ENCODE measurements around the gene STPG4.

The STPG4 gene

DNA sequence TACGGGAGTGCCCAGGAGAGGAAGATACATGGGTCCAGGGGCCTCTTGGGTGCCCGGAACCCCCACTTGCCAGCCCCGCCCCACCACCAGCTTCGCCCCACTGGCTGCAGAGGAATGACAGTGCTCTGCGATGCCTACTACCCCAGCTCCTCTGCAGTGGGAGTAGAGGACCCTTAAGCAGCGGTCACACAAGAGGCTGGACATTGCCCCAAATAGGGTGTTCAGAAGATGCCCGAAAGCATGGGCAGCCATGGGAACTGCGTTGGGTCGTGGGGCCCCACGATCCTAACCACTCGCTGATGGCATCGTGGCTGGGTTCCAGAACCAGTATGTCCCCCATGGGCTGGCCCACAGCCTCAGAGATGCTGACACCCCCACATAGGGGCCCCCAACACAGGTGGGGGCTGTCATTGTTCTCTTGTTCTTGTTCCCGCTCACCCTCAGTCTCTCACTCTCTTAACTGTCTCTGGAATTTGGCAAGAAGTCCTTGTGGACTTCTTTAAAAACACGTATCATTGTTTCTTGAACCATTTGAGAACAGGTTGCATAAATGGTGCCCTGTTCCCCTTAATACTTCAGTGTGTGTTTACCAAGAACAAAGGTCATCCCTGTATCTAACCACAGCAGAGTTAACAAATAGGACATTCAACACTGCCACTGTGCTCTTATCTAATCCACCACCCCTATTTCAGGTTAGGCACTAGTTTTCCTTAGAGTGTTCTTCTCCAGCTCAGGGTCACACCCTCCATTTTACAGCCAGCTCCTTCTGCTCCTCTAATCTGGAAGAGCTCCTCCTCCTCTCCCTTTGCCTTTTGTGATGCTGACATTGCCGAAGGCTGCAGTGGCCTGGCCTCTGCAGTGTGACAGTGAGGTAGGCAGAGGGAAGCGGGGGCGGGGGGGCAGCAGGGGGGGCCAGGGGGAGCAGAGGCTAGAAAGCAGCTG lies 76.3 kb downstream of the STPG4 start:
- TF ChIP-seq, protein P1, sequence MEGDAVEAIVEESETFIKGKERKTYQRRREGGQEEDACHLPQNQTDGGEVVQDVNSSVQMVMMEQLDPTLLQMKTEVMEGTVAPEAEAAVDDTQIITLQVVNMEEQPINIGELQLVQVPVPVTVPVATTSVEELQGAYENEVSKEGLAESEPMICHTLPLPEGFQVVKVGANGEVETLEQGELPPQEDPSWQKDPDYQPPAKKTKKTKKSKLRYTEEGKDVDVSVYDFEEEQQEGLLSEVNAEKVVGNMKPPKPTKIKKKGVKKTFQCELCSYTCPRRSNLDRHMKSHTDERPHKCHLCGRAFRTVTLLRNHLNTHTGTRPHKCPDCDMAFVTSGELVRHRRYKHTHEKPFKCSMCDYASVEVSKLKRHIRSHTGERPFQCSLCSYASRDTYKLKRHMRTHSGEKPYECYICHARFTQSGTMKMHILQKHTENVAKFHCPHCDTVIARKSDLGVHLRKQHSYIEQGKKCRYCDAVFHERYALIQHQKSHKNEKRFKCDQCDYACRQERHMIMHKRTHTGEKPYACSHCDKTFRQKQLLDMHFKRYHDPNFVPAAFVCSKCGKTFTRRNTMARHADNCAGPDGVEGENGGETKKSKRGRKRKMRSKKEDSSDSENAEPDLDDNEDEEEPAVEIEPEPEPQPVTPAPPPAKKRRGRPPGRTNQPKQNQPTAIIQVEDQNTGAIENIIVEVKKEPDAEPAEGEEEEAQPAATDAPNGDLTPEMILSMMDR (IDR thresholded peaks at IDR 0.05; ENCODE audit: extremely low read depth, missing control alignments), result no peak
- no peak for DNase-seq (ENCODE audit: low spot score)

DNA sequence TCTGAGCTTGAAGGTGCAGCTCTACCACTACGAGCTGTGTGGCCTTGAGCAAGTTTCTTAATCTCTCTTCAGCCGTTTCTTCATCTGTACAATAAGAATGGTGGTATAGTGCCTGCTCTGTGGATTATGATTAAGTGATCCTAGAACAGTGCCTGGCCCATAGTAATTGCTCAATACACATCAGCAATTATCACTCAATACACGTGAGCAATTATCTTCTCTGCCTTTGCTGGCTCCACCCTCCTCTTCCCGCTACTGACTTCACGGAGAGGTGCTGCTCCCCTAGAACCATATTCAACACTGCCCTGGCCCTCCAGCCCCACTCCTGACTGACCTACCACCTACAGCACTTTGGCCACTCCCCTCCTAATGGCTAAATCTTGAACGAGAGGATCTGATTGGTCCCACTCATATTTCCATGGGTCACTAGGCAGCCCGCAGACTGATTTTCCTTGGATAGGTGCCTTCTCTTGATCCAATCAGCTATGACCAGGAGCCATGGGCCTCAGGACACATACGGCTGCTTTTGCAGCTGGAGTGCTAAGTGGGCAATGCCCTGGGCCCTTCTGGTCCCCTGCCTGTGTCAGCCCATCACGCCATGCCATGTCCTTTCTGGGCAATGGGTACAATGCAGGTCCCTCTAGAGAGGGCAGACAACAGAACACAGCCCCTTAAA lies 77.5 kb downstream of the STPG4 start:
- DNase-seq (ENCODE audit: low spot score), result no peak
- TF ChIP-seq, protein P1 (IDR thresholded peaks at IDR 0.05; ENCODE audit: extremely low read depth, missing control alignments), result no peak

DNA sequence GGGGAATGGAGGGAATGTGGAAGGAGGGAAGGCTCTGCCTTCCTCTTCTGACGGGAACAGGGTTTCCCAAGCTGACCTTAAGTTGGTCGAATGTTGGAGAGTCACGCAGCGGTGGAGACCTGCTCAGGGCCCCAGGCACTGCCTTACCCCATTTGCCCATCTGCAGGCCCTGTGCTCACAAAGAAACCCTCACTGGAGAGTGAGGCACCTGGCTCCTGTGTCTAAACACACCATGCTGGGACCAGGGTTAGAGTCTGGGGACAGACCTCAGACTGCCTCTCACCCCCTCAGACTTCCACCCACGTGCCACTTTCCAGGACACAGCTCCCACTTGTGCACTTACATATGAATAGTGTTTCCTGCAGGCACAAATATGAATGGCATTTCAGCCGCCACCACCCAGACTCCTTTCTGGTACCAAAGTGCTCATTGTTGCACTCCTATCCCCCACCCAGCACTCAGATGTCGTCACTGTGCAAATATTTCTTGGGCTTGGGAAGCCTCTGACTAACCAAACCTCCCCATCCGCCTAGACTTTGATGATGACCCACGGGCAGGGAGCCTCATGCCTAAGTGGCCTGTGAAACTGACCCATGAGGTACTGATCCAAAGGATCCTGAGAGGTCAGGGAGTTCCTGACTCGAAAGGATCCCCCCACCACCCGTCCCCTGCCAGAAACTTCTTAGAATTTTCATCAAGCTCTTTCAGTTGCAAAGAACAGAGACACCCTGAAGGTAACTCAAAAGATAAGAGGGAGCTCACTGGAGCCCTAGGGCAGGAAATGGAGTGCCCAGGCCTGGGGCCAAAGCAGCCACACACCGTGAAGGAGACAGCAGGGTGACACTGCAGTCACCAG lies 78.3 kb downstream of the STPG4 start:
- TF ChIP-seq, protein P1 (IDR thresholded peaks at IDR 0.05; ENCODE audit: extremely low read depth, missing control alignments), result no peak
- DNase-seq (ENCODE audit: low spot score), result no peak

DNA sequence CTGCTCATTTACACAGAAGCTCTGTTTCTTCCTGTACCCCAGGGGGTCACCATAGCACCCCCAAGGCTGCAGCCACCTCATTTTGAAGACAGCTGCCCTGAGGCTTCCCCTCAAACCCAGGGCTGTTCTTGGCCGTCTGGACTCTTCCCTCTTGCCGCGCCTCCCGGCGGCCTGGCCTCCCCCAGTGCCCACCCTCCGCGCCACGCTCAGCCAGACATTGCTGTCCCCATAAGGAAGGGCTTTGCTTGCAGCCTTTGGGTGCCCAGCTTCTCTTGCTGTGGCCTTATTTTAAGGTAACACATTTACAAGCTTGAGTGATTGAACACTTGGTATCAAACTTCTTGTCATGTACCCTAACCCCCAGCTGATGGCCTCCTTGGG lies 79.0 kb downstream of the STPG4 start:
- DNase-seq (ENCODE audit: low spot score), result no peak
- TF ChIP-seq, protein P1 (IDR thresholded peaks at IDR 0.05; ENCODE audit: extremely low read depth, missing control alignments), result no peak

DNA sequence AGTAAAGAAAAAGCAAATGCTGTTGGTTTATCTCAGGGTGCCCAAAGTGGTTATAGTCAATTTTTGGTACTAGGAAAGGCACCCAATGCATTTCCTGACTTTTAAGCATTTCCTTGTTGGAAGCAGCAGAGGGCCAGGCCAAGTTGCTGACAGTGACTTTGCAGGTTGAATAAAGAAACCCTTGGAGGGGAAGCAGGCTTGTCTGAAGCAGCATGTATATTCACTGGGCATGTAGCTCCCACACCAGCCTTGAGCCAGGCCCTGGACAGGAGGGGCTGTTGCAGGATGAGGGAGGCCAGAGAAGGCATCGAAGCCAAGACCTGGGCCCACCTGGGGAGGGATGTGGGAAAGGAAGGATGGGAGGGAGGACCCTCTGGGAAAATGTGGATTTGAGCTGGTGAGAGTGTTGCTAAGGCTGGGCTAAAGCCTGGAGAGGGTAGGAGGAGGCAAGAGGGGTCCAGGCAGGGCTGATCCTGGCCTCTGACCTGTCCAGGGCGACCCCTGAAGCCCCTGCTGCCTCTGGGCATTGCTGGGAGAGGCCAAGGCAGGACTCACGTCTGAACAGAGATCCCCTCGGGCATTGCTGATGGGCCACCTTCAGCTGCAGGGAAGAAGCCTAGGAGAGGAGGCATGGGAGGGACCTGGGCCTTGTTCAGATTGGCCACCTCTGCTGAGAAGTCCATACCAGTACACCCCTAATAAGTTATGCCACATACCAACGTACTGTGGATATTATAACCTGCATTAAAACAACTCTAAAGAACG lies 79.6 kb downstream of the STPG4 start:
- TF ChIP-seq, protein P1 (IDR thresholded peaks at IDR 0.05; ENCODE audit: extremely low read depth, missing control alignments), result no peak
- no peak for DNase-seq (ENCODE audit: low spot score)

DNA sequence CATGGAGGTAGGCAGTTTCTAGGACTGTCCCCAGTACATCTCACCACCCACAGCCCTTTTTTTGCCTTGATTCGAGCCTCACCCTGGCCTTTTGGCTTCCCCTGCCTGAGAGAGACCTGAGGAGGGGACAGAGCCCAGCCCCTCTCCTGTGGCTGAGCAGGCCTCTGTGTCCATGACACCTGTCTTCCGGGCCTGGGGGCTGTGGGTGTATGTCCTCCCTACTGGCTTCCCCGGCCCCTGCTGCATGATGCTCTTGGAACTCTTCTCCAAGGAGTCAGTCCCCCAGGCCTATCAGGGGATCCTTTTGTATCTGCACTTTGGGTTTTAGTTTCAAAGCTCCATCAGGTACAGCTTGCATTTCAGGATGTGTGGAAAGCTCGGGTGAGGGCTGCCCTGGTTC lies 80.4 kb downstream of the STPG4 start:
- DNase-seq (ENCODE audit: low spot score), result no peak
- TF ChIP-seq, protein P1 (IDR thresholded peaks at IDR 0.05; ENCODE audit: extremely low read depth, missing control alignments), result no peak
